Upper lobe of left lung (tissue), 6 donors: ENCODE measurements around the gene MRTFB. TPM values are rescaled to one million over a fixed set of nuclear protein-coding genes. Genes with fewer than 3 reads are reported as not detected.

Source experiments
- ATAC-seq, 2 donors: fragments of 200-7000 bp; cut with Tn5 transposase; one replicate each; pipeline ENCODE4 v1.9.1; 2022; ENCODE audit warnings: mild to moderate bottlenecking in 2 of 2, moderate library complexity in 2 of 2; ENCODE audit not compliant: low FRiP score in 2 of 2
- DNase-seq, 2 donors: peaks; one replicate each; pipeline ENCODE4 v3.0.0-alpha.2; 2019 to 2020
- H3K27ac ChIP-seq, 4 donors: fragments of 200-600 bp; sonication (generic); one replicate each; pipeline ENCODE4 v1.5.1; 2016 to 2019
- H3K27me3 ChIP-seq, 4 donors: fragments of 200-600 bp; sonication (generic); one replicate each; pipeline ENCODE4 v1.5.1; 2017 to 2019
- H3K36me3 ChIP-seq, 4 donors: fragments of 200-600 bp; sonication (generic); one replicate each; pipeline ENCODE4 v1.5.1; 2016 to 2019
- H3K4me1 ChIP-seq, 4 donors: fragments of 200-600 bp; sonication (generic); one replicate each; pipeline ENCODE4 v1.5.1; 2018 to 2019
- H3K4me3 ChIP-seq, 4 donors: fragments of 200-600 bp; sonication (generic); one replicate each; pipeline ENCODE4 v1.5.1; 2017 to 2019; ENCODE audit warnings: mild to moderate bottlenecking in 2 of 4, moderate library complexity in 1 of 4
- H3K9me3 ChIP-seq, 4 donors: fragments of 200-600 bp; sonication (generic); one replicate each; pipeline ENCODE4 v1.5.1; 2018 to 2019
- EP300 ChIP-seq, 4 donors: sonication (generic); formaldehyde crosslinking; IDR thresholded peaks; one replicate each; pipeline ENCODE4 v1.5.1; 2017; ENCODE audit warnings: antibody characterized with exemption in 4 of 4, control low read depth in 2 of 4
- POLR2A ChIP-seq, 4 donors: fragments of 450-650 bp; IDR thresholded peaks; one replicate each; pipeline ENCODE4 v1.5.1; 2016 to 2017; ENCODE audit warnings: antibody characterized with exemption in 4 of 4, mild to moderate bottlenecking in 2 of 4
- POLR2AphosphoS5 ChIP-seq, 2 donors: sonication (generic); formaldehyde crosslinking; IDR thresholded peaks; one replicate each; pipeline ENCODE4 v1.5.1; 2017; ENCODE audit warnings: antibody characterized with exemption in 2 of 2
- WGBS, 2 donors: methylation state at CpG; one replicate each; pipeline ENCODE4 v1.1.5; 2017 to 2018; 5-methylcytosine and 5-hydroxymethylcytosine counted together
- total RNA-seq, 6 donors: library from RNA; depleted of rRNA in 4 of 6; stranded (reverse); fragments of >200 nt in 4 of 6; gene quantifications; one replicate each; pipeline versions ENCODE4 v1.1.0 to v1.2.1, GENCODE V29; 2016 to 2021
- TF ChIP-seq, protein P1 (sequence below), 6 experiments: fragments of 450-650 bp in 4 of 6; fragments of 200-600 bp in 2 of 6; sonication (generic) in 2 of 6; IDR thresholded peaks; one replicate each; pipeline ENCODE4 v1.5.1; 2016 to 2019; ENCODE audit warnings: antibody characterized with exemption in 6 of 6
- donor health status: DM: no; HTN: no; CAD: no; lungs with moderate emphysema.
- donor health status: DM: no; HTN: yes; CAD: no; lungs with severe emphysema.

MRTFB gene
- total RNA-seq, 6 donors from 2014 or later: 46.9 to 100 (median 66.7) TPM

DNA sequence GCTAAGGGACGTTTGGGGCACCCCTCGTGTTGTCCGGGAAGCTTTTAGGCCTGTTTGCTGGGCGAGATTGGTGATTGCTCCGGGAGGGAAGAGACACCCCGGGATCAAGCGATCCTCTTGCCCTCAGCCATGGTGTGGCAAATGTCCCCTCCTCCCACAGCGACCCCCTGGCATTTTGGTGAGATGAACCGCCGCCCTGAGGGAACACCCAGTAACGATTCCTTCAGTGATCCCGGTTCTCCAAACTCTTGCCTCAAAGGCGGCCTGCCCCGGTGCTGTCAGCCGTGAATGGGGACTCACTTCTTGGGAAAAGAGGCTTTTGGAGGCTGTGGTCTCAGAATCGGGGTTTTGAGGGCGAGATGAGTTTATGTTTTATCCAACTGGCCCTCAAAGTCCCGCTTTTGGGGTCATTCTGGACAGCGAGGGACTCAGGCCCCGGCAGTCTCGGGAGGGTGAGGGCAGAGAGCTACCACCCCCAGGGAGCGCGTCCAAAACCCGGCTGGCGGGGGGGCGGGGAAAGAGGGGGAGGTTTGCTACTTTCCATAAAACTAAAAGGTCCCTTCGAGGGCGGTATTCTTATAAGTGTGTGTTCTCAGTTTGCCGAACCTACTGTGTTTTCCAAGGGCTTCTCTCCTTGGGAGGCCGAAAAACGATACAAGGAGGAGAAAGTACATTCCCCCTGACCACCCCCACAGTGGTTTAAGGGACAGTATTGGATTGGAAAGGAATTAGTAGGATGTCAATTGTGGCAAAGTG is 232.7 kb downstream of the MRTFB start:
- Histone ChIP-seq H3K4me1 (peaks cover 8 to 29% (median 19%) of the 10 kb centered on the region in 4 donors), H3K36me3 (no peaks in the 10 kb centered on the region), H3K27ac (peak overlapping the region in 1 of 4 donors; percentile 21), H3K9me3 (no peaks in the 10 kb centered on the region), H3K27me3 (peaks cover 0 to 11% (median 0%) of the 10 kb centered on the region in 4 donors), H3K4me3 (peak overlapping the region in 3 of 4 donors; percentile 84 to 96 (median 85))
- DNase-seq (no peak), ATAC-seq (no peak)
- 44 to 66% methylated on average over 12 to 30 of the region's 31 CpGs for WGBS, 2 donors
- TF ChIP-seq POLR2A (IDR thresholded peaks at IDR 0.05): no peak

DNA sequence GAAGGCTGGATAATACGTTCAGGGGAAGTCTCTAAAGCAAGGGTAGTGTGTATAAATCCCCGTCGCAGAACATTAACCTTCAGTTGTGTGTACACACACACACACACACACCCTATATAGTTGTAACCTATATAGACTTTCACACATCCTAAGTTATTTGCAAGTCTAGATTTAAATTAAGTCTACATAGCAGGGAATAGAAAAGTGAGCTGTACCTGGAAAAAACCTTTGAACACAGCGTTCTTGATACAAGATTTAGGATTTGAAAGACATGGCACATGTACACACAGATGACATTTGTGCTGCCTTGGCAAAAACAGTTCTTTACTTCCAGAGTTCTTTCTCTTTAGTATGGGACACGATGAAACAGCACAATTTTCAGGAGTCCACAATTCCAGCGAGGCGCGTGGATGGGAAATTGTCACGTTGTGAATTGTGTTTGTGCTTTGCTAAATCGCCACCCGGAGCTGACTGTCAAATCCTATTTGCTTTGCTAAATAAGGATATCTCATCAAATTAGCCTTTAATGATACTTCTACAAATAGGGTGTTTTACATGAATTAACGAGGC is 233.9 kb downstream of the MRTFB start:
- Histone ChIP-seq H3K36me3 (no peaks in the 10 kb centered on the region), H3K9me3 (no peaks in the 10 kb centered on the region), H3K27ac (no peak overlapping the region), H3K4me1 (peaks cover 12 to 33% (median 25%) of the 10 kb centered on the region in 4 donors), H3K27me3 (peaks cover 0 to 11% (median 0%) of the 10 kb centered on the region in 4 donors), H3K4me3 (no peak overlapping the region)
- TF ChIP-seq, protein P1, sequence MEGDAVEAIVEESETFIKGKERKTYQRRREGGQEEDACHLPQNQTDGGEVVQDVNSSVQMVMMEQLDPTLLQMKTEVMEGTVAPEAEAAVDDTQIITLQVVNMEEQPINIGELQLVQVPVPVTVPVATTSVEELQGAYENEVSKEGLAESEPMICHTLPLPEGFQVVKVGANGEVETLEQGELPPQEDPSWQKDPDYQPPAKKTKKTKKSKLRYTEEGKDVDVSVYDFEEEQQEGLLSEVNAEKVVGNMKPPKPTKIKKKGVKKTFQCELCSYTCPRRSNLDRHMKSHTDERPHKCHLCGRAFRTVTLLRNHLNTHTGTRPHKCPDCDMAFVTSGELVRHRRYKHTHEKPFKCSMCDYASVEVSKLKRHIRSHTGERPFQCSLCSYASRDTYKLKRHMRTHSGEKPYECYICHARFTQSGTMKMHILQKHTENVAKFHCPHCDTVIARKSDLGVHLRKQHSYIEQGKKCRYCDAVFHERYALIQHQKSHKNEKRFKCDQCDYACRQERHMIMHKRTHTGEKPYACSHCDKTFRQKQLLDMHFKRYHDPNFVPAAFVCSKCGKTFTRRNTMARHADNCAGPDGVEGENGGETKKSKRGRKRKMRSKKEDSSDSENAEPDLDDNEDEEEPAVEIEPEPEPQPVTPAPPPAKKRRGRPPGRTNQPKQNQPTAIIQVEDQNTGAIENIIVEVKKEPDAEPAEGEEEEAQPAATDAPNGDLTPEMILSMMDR (IDR thresholded peaks at IDR 0.05): no peak
- TF ChIP-seq POLR2AphosphoS5 (IDR thresholded peaks at IDR 0.05) (no peak), POLR2A (IDR thresholded peaks at IDR 0.05) (no peak)
- WGBS, 2 donors: 82 to 88% methylated on average over 12 of the region's 12 CpGs
- ATAC-seq: no peak
- DNase-seq: no peak

DNA sequence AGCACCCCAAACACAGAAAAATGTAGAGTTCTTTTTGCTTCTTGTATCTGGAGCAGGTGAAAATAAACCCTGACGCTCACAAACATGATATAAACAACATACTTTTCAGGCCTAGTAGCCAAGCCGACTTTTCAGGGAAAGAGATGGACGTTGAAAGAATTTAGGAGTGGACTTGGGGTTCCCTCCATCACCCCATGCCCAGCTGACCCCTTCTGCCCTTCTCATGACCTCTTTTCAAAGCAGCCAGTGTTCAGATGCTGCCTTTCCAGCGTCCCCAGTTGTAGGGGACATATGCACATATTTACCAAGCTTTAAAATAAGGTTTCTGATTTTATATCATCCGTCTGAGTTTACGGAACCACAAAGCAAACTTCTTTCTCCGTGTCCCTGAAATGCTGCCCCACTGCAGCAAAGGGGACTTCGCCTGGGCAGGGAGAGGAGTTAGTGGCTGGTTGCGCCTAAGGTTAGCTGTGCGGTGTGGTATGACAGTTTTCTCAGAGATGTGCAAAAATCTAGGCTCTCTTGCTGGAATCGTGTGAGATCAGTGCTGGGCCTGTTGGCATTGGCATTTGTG is 235.5 kb downstream of the MRTFB start:
- DNase-seq: no peak
- Histone ChIP-seq H3K36me3 (no peaks in the 10 kb centered on the region), H3K4me1 (peaks cover 7 to 30% (median 16%) of the 10 kb centered on the region in 4 donors), H3K4me3 (no peak overlapping the region), H3K27me3 (peaks cover 0 to 11% (median 0%) of the 10 kb centered on the region in 4 donors), H3K27ac (no peak overlapping the region), H3K9me3 (no peaks in the 10 kb centered on the region)
- no peak for ATAC-seq
- 86 to 87% methylated on average over 10 to 11 of the region's 11 CpGs for WGBS, 2 donors
- TF ChIP-seq EP300 (IDR thresholded peaks at IDR 0.05) (no peak), POLR2AphosphoS5 (IDR thresholded peaks at IDR 0.05) (no peak), POLR2A (IDR thresholded peaks at IDR 0.05) (no peak)
- TF ChIP-seq, protein P1 (IDR thresholded peaks at IDR 0.05): no peak

DNA sequence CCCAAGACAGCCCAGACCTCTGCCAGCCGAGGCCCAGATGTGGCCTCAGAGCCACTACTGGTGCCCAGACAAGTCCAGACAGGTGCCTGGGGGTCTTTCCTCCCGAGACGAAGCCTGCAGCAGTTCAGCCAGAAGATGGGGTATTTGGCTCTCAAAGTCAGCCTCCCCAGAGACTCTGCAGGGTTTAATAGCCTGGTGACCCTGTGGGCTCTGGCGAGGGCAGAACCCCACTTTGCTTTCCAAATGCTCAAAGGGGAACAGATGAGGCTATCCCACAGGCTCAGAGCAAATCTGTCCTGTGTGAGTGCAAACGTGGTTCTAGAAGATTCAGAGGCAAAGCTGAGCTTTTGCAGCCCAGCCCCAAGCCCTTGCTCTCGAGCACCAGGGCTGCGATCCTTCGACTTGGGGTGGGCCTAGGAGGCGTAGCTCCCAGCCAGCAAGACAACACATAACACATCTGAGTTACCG is 236.0 kb downstream of the MRTFB start:
- peaks cover 7 to 27% (median 14%) of the 10 kb centered on the region in 4 donors for H3K4me1 ChIP-seq
- ATAC-seq: no peak
- no peak for DNase-seq
- no peaks in the 10 kb centered on the region for H3K36me3 ChIP-seq
- H3K27me3 ChIP-seq: peaks cover 0 to 10% (median 0%) of the 10 kb centered on the region in 4 donors
- H3K27ac ChIP-seq: no peak overlapping the region
- no peak for TF ChIP-seq POLR2A (IDR thresholded peaks at IDR 0.05)
- TF ChIP-seq, protein P1 (IDR thresholded peaks at IDR 0.05): no peak
- no peak for TF ChIP-seq POLR2AphosphoS5 (IDR thresholded peaks at IDR 0.05)
- TF ChIP-seq EP300 (IDR thresholded peaks at IDR 0.05): no peak
- no peak overlapping the region for H3K4me3 ChIP-seq
- no peaks in the 10 kb centered on the region for H3K9me3 ChIP-seq
- 85 to 100% methylated on average over 1 to 8 of the region's 10 CpGs for WGBS, 2 donors
